Astrocyte of the hippocampus (primary cell): ENCODE results near the gene IFI30.
A peak's percentile ranks its signal among the peaks of the same experiment; 100 is the strongest.

Experiments used
- DNase-seq: peaks from one replicate; pipeline ENCODE4 v3.0.0; 2011; ENCODE audit warnings: low read depth, low spot score

Gene IFI30

DNA sequence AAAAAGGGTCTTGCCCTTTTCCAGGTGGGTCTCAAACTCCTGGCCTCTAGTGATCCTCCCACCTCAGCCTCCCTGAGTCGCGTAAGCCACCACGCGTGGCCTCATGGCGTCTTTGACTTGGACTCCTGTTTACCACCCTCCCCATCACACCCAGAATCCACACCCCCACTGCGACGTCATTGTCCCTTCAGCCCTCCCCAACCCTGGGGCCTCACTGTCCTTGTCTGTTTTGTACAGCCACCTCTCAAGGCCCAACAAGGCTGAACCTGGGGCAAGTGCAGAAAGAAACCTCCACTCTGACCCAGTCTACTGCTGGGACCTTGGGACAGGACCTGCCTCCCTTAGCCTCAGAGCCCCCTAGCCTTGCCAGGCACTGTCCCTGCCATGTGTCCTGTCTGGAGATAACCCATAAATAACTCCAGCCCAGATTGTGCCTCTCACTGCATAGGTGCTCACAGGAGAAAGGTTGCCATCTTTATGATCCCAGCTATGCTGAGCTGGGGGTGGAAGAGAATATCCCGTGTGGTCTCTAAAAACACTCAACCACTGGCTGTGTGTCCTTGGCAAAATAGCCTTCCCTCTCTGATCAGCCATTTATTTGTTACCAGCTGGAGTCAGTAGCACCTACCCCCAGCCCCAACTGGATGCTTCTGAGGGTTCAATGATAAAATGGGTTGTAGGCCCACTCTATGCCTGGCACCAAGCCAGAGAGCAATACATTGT lies 1.8 kb upstream of the IFI30 start:
- DNase-seq = no peak

GRCh38 chr19:18172331-18173053 lies 1.1 kb upstream of the IFI30 start:
- no peak for DNase-seq

DNA sequence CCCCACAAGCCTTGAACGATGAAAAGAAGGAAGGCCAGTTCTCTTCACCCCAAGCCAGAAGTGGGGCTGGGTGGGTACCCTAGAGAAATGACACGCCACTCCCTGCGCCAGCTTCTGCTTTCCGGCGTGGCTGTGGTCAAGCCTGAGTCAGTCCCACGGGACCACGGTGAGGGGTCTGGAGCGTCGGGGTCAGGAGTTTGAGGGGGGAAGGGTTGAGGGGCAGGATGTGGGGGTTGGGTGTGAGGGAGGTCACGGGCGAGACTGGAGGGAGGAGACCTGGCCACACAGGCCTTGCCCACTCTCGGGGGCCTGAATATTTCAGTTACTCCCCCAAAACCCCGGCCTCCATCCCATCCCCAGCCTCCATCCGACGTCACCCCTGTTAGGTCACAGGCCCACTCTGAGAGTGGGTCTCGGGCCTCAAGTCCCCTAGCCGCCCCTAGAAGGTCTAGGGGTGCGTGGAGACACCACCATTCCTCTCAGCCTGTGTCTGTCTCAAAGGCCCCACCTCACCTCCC lies 500 bp upstream of the IFI30 start:
- DNase-seq = no peak

- no peak for DNase-seq
These were observed 1.4 kb downstream of the IFI30 start for GRCh38 chr19:18174983-18175382.

DNA sequence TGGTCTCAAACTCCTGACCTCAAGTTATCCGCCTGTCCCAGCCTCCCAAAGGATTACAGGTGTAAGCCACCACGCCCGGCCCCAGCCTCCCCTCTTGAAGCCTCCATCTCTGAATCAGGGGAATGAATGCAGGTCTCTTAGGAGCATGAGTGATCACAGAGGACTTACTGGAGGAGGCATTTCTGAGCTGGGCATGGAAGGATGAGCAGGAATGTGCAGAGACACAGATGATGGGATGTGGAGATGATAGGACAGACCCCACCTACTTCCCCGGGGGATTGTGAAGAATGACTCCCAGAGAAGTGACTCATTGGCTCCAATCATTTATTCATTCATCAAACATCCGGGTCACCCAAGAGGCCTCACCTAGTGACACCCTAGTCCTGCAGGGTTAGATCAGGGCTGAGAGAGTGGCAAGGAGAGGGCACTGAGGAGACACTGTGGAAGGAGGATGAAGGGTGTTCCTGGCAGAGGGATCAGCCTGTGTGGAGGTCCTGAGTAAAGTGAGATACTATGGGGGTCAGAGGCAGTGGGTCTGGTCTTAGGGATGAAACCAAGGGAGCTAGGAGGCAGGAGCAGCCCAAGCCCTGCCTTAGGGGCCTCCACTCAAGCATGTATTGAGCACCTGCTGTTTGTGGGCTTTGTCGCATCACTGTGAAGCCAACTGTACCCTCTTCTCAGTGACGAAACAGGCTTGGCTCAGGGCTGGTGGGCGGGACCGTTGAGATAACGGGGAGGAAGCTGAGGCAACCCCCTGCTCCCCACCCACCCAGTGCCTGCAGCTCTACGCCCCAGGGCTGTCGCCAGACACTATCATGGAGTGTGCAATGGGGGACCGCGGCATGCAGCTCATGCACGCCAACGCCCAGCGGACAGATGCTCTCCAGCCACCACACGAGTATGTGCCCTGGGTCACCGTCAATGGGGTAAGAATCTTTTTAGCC lies 3.0 kb downstream of the IFI30 start:
- DNase-seq = no peak

GRCh38 chr19:18179957-18180356 lies 6.3 kb downstream of the IFI30 start:
- no peak for DNase-seq

- DNase-seq = no peak
These were observed 9.9 kb downstream of the IFI30 start for GRCh38 chr19:18183529-18183928.

GRCh38 chr19:18185538-18185937 lies 11.9 kb downstream of the IFI30 start:
- DNase-seq = no peak

DNA sequence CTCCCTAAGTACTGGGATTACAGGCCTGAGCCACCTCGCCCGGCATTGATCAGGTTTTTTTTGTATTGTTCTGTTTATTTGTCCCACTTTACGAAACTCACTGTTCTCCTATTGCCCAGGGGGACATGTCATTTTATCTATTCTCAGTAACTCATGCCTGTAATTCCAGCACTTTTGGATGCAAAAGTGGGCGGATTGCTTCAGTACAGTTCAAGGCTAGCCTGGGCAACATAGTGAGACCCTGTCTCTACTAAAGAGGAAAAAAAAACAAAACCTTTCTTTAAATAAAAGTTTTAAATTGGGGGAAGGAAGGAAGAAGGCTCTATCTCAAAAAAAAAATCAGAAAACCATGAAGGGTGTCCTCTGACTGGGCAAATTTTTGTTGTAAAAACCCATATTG lies 16.7 kb downstream of the IFI30 start:
- no peak for DNase-seq

DNA sequence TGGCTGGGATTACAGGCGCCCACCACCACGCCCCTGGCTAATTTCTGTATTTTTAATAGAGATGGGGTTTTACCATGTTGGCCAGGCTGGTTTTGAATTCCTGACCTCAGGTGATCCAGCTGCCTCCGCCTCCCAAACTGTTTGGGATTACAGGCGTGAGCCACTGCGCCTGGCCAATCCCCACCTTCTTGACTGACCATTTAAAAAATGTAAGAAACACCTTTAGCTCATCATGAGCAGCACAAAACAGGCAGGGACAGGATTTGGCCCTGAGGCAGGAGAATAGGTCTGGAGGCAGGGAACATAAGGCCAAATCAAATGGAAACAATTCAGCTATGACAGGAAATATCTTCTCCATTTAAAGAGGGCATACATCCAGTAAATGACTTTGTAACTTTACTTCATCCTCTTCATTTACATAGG lies 18.0 kb downstream of the IFI30 start:
- DNase-seq = no peak

DNA sequence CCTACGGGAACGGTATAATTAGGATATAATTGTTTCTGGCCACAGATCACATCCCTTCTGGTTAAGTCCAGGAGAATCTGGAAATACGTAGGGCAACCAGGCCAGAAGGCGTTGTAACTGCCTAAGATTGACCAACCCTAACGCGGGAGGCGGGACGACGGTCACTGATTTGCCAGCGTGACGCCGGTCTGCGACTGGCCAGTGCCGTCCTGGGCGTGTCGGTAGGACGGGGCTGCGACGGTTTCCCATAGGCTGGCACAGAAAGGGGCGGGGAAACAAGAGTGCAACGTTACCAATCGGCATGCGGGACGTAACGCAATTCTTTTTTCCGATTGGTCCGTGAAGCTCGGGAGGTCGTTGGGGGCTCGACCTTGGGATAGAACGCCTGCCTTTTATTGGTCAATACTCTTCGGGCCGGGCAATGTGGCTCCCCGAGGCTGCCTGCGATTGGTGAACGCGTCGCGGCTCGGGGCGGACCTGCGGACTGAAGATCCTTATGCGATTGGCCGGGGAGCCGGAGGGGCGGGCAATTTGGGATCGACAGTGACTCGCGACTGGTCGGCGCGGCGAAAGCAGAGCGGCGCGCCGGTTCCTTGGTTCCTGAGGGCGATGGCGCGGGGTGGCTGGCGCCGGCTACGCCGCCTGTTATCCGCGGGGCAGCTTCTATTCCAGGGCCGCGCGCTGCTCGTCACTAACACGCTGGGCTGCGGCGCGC lies 19.2 kb downstream of the IFI30 start, which contains the start of gene MPV17L2:
TSS of gene MPV17L2 (plus strand) at position 546 of the 715 bp plus-strand sequence. CDS start at position 610, 64 bp downstream.
- peak; percentile 100 for DNase-seq

GRCh38 chr19:18193388-18194180 lies 20.0 kb downstream of the IFI30 start:
- DNase-seq = peak; percentile 24

GRCh38 chr19:18194181-18194530 lies 20.5 kb downstream of the IFI30 start:
- DNase-seq = no peak

GRCh38 chr19:18194554-18195238 lies 21.1 kb downstream of the IFI30 start:
- DNase-seq = peak; percentile 62

GRCh38 chr19:18196511-18196845 lies 22.9 kb downstream of the IFI30 start:
- no peak for DNase-seq

GRCh38 chr19:18197306-18197705 lies 23.7 kb downstream of the IFI30 start:
- no peak for DNase-seq

DNA sequence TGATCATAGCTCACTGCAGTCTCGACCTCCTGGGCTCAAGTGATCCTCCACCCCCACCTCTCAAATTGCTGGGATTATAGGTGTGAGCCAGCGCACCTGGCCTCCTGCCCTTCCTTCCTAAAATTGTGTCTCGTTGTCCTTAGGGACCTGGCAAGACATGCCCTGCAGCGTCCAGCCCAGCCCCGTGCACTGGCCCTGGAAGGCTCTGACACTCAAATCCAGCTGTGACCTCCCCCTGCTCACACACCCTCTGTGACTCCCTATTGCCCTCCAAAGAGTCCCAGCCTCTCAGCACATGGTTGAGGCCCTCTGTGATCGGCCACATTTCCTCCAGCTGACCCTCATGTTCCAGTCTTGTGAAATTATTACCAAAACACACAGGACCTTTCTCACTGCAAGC lies 24.3 kb downstream of the IFI30 start:
- no peak for DNase-seq

- DNase-seq = no peak
These were observed 24.8 kb downstream of the IFI30 start for GRCh38 chr19:18198374-18198773.

DNA sequence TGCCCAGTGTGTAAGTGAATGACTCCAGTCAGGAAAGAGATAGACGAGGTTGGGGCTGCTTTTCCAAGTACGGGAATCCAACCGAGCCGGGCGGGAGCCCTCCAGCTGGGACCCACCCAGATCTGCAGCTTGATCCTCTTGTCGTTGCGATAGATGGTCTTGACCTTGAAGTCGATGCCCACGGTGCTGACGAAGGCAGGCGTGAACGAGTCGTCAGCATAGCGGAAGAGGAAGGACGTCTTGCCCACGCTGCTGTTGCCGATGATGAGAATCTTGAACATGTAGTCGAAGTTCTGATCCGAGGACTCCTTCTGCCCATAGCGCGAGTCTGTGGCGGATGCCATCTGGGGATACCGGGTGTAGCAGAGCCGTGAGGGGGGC lies 28.8 kb downstream of the IFI30 start:
- no peak for DNase-seq
